Measurements from ENCODE around the gene MPP3.
"Not testable (repeated sequence)": the region's sequence is repeated elsewhere in the genome, so short reads cannot be mapped to it uniquely, and the experiment has no call there.

MPP3 gene

DNA sequence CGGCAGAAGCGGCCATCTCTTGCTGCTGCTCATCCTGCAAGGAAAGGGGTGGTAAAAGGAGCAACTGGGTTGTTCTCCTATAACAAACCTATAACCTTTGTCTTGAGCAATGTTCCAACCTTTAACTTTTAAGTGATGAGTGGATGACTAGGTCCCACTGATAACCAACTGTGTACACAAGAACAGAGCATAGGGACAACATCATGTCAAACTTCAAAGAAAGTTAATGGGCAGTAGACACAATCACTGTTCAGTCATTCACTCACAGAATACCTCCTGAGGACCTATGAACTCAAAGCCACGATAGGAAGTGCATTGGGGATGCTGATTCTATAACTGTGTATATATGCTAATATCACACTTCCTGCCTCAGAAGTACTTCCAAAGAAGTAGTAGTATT, 31.1 kb downstream of the MPP3 start:
- no peak for DNase-seq

DNA sequence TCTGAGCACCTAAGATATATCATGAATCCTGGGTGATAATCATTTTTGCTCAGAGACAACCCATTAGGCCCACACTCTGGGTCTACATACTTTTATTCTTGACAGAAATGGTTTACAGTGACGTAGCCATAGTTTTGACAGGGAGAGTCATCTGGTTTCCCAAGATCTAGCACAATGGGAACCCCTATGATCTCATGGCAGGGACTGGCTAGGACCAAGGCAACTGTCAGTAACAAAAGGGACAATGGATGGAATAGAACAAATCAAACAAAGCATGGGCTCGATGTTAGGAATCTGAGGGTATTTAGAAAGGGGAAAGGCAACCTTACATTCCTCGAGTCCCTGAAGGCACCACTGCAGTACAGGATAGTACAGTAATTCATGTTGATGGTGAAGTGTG, 32.2 kb downstream of the MPP3 start:
- DNase-seq, result no peak

- no peak for DNase-seq
These were observed 33.9 kb downstream of the MPP3 start for GRCh38 chr17:43799047-43799446.

GRCh38 chr17:43798024-43798423, 34.9 kb downstream of the MPP3 start:
- DNase-seq, result not testable (repeated sequence)

DNA sequence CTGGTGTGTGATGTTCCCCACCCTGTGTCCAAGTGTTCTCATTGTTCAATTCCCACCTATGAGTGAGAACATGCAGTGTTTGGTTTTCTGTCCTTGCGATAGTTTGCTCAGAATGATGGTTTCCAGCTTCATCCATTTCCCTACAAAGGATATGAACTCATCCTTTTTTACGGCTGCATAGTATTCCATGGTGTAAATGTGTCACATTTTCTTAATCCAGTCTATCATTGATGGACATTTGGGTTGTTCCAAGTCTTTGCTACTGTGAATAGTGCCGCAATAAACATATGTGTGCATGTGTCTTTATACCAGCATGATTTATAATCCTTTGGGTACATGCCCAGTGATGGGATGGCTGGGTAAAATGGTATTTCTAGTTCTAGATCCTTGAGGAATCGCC, 40.3 kb downstream of the MPP3 start:
- DNase-seq, result not testable (repeated sequence)

DNA sequence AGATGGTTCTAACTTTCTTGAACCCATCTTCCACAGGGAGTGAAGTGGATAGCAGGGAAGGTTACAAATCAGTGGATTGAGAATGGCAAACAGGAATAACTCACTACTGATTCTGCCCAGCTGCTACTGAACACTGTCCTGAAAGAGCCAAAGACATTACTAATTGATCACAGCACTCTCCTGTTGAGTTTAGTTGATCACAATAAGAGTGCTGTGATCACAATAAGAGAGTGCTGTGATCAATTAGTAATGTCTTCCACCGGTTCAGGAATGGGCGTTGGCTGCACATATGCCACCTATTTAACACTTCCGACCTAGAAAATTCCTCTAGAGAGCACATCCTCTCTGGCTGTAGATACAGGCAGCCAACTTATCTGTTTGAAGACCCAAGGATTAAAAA, 41.4 kb downstream of the MPP3 start:
- peak; percentile 43 for DNase-seq

DNA sequence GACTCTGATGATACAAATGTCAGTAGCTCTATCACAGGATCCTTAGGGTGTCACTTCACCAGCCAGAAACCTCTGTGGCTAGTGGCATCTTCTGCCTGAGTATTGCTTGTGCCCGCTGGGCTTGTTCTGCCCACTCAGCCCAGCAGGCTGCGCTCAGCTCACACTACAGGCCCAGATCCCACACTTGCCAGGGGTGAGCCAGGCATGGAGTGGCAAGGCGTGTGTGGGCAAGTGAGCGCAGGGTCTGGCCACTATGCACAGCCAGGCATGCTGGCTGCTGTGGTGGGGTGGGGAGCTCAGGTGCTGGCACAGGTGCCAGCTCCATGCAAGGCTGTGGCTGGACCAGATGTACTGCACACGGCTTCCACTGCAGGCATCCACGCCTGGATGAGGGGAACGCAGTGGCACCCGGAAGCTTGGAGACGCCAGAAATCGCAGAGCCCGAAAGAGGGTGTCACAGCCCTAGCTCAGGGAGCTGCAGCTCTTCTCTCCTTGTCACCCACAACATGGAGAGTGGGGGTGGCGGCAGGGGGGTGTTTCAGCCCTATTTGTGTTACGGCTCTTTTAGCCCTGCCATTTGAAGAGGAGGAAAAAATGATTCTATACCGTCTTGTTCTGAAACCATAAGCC, 42.5 kb downstream of the MPP3 start:
- no peak for DNase-seq

DNA sequence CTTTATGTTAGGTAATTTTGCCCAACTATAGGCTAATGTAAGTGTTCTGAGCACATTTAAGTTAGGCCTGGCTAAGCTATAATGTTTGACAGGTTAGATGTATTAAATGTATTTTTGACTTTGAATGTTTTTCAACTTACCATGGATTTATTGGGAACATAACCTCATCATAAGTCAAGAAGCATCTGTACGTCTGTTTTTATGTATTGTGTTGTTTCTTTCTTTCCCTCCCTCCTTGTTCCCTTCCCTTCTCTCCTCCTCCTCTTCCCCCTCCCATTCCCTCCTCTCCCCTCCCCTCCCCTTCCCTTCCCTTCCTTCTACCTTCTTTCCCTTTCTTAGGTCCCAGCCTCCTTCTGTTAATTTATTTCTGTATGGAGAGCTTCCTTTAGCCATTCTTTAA, 43.5 kb downstream of the MPP3 start:
- DNase-seq, result no peak

- DNase-seq, result no peak
These were observed 44.4 kb downstream of the MPP3 start for GRCh38 chr17:43788540-43788939.

- no peak for DNase-seq
These were observed 45.2 kb downstream of the MPP3 start for GRCh38 chr17:43787728-43788127.

DNA sequence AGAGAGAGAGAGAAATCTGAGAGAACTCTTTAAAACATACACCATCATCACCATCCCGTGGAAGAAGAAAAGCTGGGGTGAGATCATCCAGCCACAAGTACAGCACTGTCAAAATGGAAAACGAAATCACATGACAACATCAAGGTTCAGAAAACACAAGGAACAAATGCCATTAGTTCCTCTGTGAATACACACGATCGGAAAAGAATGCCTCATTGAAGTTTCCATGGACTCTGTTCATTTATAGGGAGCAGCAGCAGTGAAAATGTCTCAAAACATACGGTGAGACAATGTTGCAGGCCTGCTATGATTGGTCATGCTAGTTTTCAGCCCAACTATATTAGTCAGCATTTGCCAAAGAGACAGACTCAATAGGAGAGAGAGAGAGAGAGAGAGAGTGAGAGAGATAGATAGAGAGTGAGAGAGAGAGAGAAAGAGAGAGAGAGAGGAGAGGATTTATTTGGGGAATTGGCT, 48.3 kb downstream of the MPP3 start:
- DNase-seq, result peak; percentile 68

GRCh38 chr17:43784068-43784467, 48.9 kb downstream of the MPP3 start:
- peak; percentile 76 for DNase-seq

- no peak for DNase-seq
These were observed 49.8 kb downstream of the MPP3 start for GRCh38 chr17:43782913-43783680.

GRCh38 chr17:43780135-43780534, 52.8 kb downstream of the MPP3 start, which contains the start of gene CFAP97D1:
CFAP97D1 (plus strand) TSS chr17:43780435; CDS start chr17:43780463, 28 bp downstream.
- DNase-seq, result no peak

GRCh38 chr17:43779145-43780125, 53.5 kb downstream of the MPP3 start:
- DNase-seq, result peak; percentile 26

- DNase-seq, result peak; percentile 90
These were observed 54.4 kb downstream of the MPP3 start, which contains the start of gene DUSP3 for GRCh38 chr17:43778337-43779144. DUSP3 (minus strand) TSS chr17:43778977; CDS start chr17:43778924, 53 bp downstream.

GRCh38 chr17:43774304-43775250, 58.4 kb downstream of the MPP3 start:
- no peak for DNase-seq

- DNase-seq, result no peak
These were observed 59.9 kb downstream of the MPP3 start for GRCh38 chr17:43772877-43773648.

DNA sequence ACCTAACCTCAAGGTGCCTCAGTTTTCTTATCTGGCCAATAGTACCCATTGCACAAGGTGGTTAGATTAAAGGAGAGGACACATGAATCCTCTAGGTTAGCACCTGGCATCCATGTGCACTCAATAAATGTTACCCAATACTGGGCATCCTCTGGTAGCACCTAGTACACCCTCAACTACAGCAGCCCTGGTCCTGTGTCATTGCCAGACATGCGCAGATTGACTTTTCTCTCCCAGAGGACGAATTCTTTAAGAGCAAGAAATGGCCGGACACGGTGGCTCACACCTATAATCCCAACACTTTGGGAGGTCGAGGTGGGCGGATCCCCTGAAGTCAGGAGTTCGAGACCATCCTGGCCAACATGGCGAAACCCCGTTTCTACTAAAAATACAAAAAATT, 61.5 kb downstream of the MPP3 start:
- no peak for DNase-seq

- DNase-seq, result peak; percentile 50
These were observed 62.0 kb downstream of the MPP3 start for GRCh38 chr17:43770957-43771356.

All from fibroblast of skin of scalp (primary cell).